Stimulated activated CD4-positive, alpha-beta T cell treated with anti-CD3 and anti-CD28 coated beads, Interleukin-1b, Interleukin-23, amount 100 ng/mL, for 24 hours (primary cell): ENCODE measurements around the gene NUCKS1.

Experiments
- DNase-seq, 4 experiments: peaks; one replicate each; pipeline ENCODE4 v3.0.0-alpha.2; 2020; ENCODE audit warnings: low read depth in 4 of 4, low spot score in 1 of 4

Gene NUCKS1

DNA sequence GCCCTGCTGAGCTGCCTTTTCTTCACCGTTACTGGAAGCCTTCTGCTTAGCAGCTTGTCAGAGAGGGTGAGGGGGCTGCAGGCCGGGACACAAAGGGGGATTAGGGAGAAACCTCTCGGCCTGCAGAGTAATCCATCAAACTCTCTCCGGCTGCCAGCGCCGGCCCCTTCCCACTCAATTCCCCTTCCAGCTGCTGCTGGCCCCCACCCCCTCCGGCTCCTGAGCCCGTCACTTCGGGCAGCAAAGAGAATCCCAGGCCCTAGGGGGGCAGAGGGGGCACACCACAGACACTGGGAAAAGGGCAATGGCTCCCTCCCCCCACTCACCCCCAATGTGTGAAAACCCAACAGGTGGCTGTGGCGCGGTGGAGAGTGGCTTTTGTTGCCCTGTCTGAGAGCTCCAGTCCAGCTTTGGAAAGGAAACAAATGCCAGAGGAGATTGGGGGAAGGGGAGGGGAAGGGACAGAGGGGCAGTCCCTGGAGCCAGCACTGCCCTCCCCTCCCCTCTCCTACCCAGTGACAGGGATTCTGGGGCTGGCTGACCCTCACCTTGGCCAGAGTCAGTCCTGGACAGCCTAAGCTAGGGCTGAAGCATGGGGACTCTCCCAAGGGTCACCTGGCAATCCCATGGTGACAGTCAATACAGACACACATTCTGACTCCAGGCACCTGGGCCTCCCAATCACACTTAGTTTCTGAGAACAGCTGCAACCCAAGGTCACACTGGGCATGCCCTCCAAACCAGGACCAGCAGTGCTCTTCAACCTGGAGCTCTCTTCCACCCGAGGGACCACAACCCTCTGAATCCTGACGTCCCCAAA lies 79.2 kb downstream of the NUCKS1 start:
- DNase-seq = no peak

DNA sequence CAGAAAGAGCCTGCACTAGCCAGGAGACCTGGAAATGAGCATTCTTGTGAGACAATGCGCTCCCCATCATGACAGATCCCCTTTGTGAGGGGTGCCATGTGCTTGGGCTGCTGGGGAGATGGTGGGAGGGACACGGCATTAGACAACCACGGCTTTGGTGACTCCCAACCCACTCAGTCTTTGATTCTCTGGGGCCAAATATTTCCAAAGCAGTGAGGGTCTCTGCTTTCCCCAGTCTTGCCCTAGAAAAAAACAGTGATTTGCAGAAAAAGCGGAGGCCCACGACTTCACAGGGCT lies 79.9 kb downstream of the NUCKS1 start:
- DNase-seq = no peak

DNA sequence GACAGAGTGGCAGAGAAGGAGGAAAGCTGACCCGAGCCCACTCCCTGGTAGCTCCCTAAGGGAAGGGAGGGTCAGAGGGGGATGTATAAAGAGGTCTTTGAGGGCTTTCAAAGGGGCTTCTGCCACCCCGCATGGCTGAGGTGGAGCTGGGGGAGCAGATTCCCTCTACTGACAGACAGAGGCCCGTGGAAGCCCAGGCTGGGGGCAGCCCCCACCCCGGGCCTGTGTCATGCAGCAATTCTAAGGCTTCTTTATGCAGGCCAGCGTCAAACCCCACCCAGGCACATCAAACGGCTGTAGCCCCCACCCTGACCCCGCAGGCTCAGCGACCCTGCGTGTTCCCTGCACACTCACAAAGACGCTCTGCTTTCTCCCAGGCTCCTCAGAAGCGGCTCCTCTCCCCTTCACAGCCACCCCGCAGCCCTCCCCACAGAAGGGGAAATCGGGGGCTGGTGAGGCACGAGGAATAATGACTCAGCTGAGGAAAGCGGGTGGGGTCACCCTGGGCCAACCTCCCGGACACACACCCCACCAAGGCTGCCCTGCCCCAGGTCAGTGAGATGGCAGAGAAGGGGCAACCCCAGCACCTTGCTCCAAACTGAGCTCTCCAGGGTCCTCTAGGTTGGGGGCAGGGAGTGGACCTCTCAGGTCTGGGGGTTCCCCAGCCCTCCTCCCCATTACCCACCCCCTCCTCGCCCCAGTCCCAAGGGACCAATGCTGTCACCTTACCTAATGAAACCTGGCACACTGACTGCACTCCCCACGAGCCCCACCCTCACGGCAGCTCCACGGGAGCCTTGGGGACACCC lies 80.4 kb downstream of the NUCKS1 start:
- no peak for DNase-seq

DNA sequence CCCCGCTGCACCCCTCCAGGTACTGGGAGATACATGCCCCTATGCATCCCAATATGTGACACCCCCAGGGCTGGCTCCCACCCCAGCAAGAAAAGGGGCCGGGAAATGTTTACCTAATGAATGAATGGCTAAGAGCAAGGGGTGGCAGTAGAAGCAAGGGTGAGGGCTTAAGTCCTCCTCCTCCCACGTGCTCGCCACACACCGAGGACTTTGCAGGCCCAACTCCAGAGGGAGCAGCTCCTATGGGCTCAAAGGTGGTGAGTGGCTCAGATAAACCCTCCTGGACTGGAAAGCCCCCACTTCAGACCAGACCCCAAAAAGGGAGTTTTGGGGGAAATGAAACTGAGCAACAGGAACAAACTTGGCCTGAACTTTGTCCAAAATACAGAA lies 81.0 kb downstream of the NUCKS1 start:
- DNase-seq = no peak

DNA sequence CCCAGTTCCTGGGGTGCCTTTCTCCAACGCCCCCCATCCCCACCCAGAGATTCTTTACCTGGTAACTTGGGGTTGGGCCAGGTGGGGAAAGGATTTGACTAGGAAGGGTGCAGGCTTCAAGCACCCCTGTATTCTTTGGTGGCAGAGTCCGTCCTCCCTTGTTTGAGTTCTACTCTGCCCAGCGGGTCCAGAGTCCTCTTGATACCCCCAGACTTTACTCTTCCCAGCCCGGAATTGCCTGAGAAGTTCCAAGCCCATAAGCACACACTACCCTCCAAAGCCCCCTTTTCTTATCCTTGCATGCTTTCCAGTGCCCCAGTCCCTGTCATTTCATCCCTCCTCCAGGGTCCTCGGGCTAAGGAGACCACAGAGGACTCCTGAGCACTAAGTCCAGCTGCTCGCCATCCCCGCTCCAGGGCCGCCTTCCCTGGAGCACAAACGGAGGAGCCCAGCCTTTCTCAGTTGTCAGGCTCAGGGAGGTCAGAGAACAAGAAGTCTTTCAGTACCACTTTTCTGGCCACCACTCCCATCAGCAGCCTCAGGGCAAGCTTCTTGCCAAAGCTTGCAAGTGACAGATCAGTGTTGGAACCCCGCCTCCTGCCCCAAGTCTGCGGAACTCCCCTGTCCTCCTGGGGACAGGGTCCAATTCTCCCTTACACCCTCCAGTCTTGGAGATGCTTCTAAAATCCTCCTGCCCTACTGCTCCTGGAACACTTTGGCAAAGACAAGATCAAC lies 81.9 kb downstream of the NUCKS1 start:
- DNase-seq = no peak

DNA sequence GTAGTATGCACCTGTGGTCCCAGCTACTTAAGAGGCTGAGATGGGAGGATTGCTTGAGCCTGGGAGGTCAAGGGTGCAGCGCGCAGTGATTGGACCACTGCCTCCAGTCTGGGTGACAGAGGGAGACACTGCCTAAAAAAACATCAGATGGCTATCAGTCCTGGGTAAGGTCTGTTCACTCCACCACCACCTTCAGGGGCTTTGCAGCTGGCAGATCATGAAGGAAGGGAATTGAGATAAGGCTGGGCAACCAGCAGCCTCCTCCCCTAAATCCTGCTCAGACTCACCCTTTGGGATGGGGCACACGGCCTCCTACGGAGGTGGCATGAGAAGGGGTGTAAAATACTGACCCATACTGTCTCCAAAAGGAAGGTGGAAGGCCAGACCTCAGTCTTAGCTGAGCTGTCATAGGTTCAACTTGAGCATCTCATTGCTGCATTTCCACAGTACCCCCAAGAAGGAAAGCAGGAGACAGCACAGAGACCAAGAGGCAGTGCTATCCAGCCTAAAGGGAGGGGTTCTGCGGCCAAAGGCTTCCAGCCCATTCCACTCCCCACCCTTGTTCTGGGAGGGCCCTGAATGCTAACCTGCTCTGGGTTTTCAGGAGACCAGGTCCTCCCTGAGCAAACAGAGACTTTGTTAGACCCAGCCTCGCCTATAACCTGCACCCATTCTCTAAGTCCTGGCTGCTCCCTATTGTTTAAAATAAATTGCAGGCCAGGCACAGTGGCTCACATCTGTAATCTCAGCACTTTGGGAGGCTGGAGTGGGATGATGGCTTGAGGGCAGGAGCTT lies 83.4 kb downstream of the NUCKS1 start:
- DNase-seq = no peak

DNA sequence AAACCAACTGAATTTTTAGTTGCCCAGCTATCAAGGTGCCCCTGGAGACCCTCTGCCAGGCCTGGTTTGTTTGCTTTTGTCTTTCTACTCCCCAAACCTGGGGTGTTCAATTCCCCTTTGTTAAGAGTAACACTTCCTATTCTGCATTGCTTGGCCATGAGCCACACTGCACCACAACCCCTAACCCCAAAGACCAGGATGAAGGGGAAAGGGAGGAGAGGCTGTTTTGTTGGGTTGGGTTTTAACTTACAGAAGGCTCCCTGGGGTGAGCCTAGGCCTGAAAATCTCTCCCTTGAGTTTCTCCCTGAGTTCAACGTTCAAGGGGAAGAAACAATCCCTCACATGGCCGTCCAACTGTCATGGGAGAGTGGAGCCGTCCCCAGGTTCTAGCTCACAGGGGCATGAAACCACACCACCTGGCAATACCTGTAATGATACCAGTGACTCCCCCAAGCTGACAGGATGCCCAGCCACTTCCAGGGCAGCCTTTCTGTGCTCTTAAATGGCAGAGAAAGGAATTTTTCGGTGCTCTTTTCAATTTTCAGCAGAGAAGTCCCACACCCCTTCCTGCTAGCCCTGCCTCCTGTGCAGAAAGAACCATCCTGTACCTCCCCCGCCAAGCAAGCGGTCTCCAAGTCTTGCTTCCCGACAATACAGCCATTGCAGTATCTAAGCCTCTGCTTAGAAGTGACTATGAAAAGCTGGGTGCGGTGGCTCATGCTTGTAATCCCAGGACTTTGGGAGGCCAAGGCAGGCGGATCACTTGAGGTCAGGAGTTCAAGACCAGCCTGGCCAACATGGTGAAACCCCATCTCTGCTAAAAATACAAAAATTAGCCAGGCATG lies 84.6 kb downstream of the NUCKS1 start:
- no peak for DNase-seq

DNA sequence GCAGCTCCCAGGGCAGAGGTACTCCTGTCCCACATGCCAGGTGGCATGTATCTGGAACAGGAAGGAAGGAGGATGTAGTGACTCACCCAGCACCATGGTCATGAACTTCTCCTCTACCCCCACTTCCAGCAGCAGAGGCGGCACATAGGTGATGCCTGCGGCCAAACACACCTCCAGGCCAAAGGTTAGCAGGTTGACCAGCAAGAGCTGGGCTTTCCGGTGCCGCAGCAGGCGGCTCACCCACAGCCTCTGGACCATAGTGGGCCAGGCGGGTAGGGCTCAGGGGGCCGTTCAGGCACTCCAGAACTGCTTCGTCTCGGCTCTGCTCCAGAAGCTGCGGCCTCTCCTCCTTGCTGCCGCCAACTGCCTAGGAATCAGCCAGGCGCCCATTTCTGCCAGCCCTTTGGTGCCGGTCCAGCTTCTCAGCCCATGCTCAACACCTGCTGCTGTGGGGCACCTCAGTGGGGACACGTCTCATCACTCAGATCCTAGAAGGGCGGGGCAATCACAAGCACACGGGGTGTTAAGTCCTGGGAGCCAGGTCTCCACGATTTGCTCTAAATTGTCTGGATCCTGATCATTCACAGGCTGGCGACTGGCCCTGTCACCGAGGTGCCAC lies 85.5 kb downstream of the NUCKS1 start:
- no peak for DNase-seq

DNA sequence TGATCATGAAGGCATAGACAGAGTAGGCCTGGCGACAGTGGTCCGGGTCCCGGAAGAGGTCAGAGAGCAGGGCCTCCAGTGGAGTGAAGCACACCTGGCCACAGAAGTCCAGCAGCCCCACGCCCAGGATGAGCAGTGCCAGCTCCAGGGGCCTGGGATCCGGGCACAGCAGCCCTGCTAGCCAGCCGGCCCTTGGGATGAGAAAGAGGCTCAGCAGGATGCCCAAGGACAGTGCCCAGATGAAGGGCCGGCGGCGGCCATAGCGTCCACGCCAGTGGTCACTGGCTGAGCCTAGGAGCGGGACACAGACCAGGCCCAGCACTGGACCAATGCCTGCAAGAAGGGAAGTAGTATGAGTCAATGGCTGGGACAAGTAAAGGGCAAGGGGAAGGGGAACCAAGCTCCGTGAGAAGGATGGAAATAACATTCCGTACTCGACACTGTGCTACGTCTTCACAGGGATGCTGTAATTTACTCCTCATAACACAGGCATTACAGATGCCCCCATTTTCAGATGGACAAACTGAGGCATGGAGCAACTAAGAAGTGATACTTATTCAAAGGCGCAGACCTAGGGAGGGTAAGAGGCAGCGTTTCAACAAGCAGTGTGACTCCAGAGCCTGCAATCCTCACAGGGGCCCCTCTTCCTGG lies 86.6 kb downstream of the NUCKS1 start:
- DNase-seq = no peak
